LNCaP clone FGC (cell line): ENCODE results near the gene APOLD1.
"Not testable (repeated sequence)": the region's sequence is repeated elsewhere in the genome, so short reads cannot be mapped to it uniquely, and the experiment has no call there.

Experiments
- DNase-seq: peaks from one replicate; pipeline ENCODE4 v3.0.0-alpha.2; 2011; ENCODE audit warnings: low read depth
- H3K4me3 ChIP-seq: 2 replicates; pipeline ENCODE4 v1.5.1; 2011; ENCODE audit warnings: mild to moderate bottlenecking, low read depth, low read length, control low read depth
- CTCF ChIP-seq: IDR thresholded peaks from 2 replicates; pipeline ENCODE4 v1.5.1; 2012; ENCODE audit warnings: mild to moderate bottlenecking; ENCODE audit not compliant: control insufficient read depth, insufficient read depth; ENCODE audit errors: extremely low read depth

Gene APOLD1

GRCh38 chr12:12799163-12799920 is 13.9 kb downstream of the APOLD1 start:
- TF ChIP-seq CTCF, result no peak
- H3K4me3 ChIP-seq, result no peak overlapping the region
- no peak for DNase-seq

- no peak for DNase-seq
- no peak for TF ChIP-seq CTCF
- H3K4me3 ChIP-seq, result no peak overlapping the region
Observed at GRCh38 chr12:12800406-12801180, 15.1 kb downstream of the APOLD1 start.

- DNase-seq, H3K4me3 ChIP-seq: not testable (repeated sequence)
Observed at GRCh38 chr12:12801656-12802055, 16.2 kb downstream of the APOLD1 start.

GRCh38 chr12:12803186-12803585 is 17.7 kb downstream of the APOLD1 start:
- peak; percentile 92 for DNase-seq
- H3K4me3 ChIP-seq, result no peak overlapping the region
- TF ChIP-seq CTCF, result no peak

- no peak for TF ChIP-seq CTCF
- DNase-seq, result peak; percentile 61
- H3K4me3 ChIP-seq, result no peak overlapping the region
Observed at GRCh38 chr12:12804011-12804410, 18.6 kb downstream of the APOLD1 start.

GRCh38 chr12:12804432-12804886 is 19.0 kb downstream of the APOLD1 start:
- no peak overlapping the region for H3K4me3 ChIP-seq
- DNase-seq, result no peak
- TF ChIP-seq CTCF, result no peak

GRCh38 chr12:12806784-12807516 is 21.5 kb downstream of the APOLD1 start:
- no peak overlapping the region for H3K4me3 ChIP-seq
- TF ChIP-seq CTCF, result no peak
- no peak for DNase-seq

- not testable (repeated sequence) for H3K4me3 ChIP-seq, DNase-seq
Observed at GRCh38 chr12:12807517-12807903, 22.1 kb downstream of the APOLD1 start.
